ENCODE measurements around the gene CDH23. TPM values are rescaled to one million over a fixed set of nuclear protein-coding genes. Genes with fewer than 3 reads are reported as not detected.

CDH23 gene
- total RNA-seq, 3 donors from 2014 or later: 1.8 to 3.6 (median 3.0) TPM

DNA sequence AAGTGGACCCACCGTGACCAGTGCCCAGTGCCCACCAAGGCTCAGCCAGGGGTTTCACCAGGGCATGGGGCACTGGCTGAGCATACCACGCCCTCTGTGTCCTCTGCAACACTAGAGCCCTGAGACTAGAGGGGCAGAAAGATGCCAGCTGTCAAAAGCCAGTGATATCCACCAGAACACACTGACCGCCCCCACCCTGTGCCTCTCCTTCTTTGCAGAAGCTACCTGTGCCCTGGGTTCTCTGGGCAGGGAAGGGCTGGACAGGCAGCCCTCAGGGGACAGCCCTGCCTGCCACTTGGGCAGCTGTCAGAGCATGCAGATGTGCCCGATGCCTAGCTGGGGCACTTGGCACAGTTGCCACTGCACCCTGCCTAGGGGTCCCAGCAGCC, 376.1 kb downstream of the CDH23 start:
- Histone ChIP-seq H3K36me3 (ENCODE audit: low read depth) (no peaks in the 10 kb centered on the region), H3K4me3 (peak overlapping the region; percentile 65), H3K9me3 (no peaks in the 10 kb centered on the region), H3K4me1 (ENCODE audit: low read depth) (peaks cover 45% of the 10 kb centered on the region)
- intact Hi-C loops (cut with DNase I, micrococcal nuclease): loop anchor here in 1 of 2 donors (10.0 kb wide), 1 partner anchor 48 kb away; no protein-coding TSS in a partner anchor
- TF ChIP-seq, protein P1, sequence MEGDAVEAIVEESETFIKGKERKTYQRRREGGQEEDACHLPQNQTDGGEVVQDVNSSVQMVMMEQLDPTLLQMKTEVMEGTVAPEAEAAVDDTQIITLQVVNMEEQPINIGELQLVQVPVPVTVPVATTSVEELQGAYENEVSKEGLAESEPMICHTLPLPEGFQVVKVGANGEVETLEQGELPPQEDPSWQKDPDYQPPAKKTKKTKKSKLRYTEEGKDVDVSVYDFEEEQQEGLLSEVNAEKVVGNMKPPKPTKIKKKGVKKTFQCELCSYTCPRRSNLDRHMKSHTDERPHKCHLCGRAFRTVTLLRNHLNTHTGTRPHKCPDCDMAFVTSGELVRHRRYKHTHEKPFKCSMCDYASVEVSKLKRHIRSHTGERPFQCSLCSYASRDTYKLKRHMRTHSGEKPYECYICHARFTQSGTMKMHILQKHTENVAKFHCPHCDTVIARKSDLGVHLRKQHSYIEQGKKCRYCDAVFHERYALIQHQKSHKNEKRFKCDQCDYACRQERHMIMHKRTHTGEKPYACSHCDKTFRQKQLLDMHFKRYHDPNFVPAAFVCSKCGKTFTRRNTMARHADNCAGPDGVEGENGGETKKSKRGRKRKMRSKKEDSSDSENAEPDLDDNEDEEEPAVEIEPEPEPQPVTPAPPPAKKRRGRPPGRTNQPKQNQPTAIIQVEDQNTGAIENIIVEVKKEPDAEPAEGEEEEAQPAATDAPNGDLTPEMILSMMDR (IDR thresholded peaks at IDR 0.05): no peak
- ATAC-seq (peak; percentile 27), DNase-seq (no peak)

DNA sequence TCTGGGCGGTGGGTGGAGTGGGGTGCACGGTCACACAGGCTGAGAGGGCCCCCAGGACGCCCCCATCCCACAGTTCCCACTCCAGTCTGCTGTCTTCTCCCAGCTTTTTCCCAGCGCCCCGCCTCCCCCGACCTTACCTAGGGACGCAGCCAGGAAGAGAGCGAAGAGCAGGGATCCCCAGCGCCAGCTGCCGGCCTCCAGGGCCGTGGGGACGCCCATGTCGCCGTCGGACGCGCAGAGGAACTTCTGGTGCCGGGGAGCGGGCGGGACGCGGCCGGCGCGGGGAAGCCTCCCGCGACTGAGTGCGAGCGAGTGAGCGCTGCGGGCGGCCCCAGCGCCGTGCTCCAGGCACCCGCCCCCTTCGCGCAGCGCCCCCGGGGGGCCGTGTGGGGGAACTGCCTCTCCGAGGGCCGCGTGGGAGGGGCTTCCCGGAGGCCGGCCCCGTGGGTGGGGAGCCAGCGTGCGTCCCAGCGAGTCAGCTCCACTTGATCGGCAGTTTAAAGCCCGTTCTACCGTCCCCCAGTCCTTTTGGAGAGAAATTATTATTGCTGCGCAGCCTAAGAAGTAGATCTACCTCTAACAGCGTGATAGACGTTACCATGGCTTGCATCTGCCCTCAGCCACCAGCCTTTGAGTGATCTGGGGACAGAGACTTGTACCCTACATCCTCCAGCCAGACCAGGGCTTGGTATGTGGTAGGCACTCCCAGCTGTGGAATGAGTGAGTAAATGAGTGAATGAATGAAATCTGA, 376.7 kb downstream of the CDH23 start, which contains the start of gene VSIR:
Gene VSIR (minus strand): TSS at position 300 of the 751 bp plus-strand sequence. CDS start 81 bp downstream, at position 219.
- Histone ChIP-seq H3K4me3 (peak within 1 kb of the TSS; percentile 65), H3K36me3 (ENCODE audit: low read depth) (no peaks in the 10 kb centered on the region), H3K9me3 (no peaks in the 10 kb centered on the region), H3K4me1 (ENCODE audit: low read depth) (peaks cover 39% of the 10 kb centered on the region)
- ATAC-seq (peak; percentile 92), DNase-seq (peak; percentile 92 to 98 (median 94))
- TF ChIP-seq, protein P1 (IDR thresholded peaks at IDR 0.05): peak; percentile 97
- intact Hi-C loops (cut with DNase I, micrococcal nuclease): loop anchor here in 1 of 2 donors (10.0 kb wide), 1 partner anchor 49 kb away; no protein-coding TSS in a partner anchor

DNA sequence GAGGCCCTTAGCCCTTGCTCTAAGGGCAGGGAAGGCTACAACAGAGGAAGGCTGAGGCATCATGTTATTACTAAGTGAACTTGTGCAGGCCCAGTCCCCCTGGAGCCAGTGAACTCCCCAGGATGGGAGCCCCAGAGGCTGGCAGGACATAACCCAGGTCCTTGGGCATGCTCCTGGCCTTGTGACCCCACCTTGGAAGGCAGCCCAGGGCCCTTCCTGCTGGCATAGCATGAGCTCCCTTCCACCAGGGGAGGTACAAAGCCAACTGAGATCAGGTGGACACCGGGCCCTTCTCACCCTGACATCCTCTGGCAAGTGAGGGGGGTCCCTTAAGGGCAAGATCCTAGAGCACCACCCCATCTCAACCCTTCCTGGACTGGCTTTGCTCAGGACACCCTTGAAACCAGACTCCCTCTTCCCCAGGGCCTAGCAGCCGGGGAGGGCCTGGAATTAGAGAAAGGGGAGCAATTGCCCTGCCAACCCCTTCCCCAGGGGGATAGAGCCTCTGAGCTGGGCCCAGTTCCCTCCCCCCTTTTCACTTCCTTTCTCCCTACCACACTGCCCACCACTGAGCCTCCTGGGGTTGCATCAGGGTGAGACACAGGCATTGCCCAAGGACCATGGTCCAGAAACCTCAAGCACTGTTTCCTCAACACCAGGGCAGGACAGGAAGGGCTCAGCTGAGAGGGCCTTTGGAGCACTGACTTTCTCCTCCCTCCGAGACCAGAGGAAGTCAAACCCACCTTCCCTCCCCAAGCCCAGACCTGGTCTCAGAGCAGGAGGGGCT, 378.4 kb downstream of the CDH23 start:
- no peaks in the 10 kb centered on the region for H3K9me3 ChIP-seq
- no peak overlapping the region for H3K4me3 ChIP-seq
- H3K36me3 ChIP-seq (ENCODE audit: low read depth): no peaks in the 10 kb centered on the region
- TF ChIP-seq, protein P1 (IDR thresholded peaks at IDR 0.05): no peak
- DNase-seq: peak in 2 of 3 donors; percentile 41 to 60
- intact Hi-C loops (cut with DNase I, micrococcal nuclease): loop anchor here in 1 of 2 donors (10.0 kb wide), 1 partner anchor 50 kb away; no protein-coding TSS in a partner anchor
- H3K4me1 ChIP-seq (ENCODE audit: low read depth): peaks cover 28% of the 10 kb centered on the region
- ATAC-seq: no peak

DNA sequence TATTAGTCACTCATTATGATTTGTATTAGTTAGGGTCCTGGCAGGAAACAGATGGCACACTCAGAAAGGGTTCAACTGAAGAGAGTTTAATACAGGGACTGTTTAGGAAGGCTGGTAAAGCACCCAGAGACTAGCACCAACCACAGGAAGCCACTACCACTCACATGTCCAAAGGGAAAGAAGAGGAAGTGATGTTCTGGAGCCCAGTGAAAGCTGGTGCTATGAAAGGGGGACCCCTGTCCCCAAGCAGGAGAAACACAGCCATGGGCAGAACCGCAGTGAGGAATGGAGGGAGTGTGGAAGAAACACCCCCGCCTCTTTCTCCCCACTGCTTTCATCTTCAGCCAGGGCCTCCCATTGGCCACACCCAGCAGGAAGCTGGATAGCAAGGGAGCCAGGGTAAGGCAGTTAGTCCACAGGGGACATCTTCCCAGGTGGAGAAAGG, 379.8 kb downstream of the CDH23 start:
- H3K4me1 ChIP-seq (ENCODE audit: low read depth): peaks cover 20% of the 10 kb centered on the region
- intact Hi-C loops (cut with DNase I, micrococcal nuclease): loop anchor here in 1 of 2 donors (10.0 kb wide), 1 partner anchor 52 kb away; no protein-coding TSS in a partner anchor
- no peaks in the 10 kb centered on the region for H3K9me3 ChIP-seq
- H3K36me3 ChIP-seq (ENCODE audit: low read depth): no peaks in the 10 kb centered on the region
- peak in 2 of 3 donors; percentile 44 to 46 for DNase-seq
- TF ChIP-seq, protein P1 (IDR thresholded peaks at IDR 0.05): no peak
- H3K4me3 ChIP-seq: no peak overlapping the region
- no peak for ATAC-seq

DNA sequence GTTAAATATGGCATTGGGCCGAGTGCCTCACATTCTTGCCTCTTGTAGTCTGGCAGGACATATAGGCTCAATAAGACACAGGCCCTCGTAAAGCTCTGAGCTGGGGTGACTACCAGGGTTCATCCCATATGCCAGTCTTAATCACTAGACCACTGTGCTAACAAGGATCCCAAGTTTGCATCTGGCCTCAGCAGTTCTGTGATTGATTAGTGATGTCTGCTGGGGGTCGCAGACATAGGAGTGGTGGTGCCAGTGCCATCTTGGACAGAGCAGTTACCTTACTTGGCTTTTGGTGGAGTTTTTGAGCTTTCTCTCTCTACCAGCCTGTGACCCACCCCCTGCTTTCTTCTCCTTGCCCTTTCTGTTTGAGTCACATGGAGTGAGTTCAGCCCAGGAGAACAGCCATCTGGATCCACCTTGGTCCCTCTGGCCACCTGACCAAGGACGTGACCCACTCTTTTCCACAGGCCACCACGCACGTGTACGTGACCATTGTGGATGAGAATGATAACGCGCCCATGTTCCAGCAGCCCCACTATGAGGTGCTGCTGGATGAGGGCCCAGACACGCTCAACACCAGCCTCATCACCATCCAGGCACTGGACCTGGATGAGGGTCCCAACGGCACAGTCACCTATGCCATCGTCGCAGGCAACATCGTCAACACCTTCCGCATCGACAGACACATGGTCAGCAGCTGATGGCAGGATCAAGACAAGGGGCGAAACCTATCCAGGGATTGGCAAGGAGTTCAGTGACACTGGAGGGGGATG, 380.7 kb downstream of the CDH23 start:
- ATAC-seq (no peak), DNase-seq (peak in 2 of 3 donors; percentile 22 to 34)
- Histone ChIP-seq H3K4me3 (no peak overlapping the region), H3K9me3 (no peaks in the 10 kb centered on the region), H3K36me3 (ENCODE audit: low read depth) (no peaks in the 10 kb centered on the region), H3K4me1 (ENCODE audit: low read depth) (peaks cover 12% of the 10 kb centered on the region)
- TF ChIP-seq, protein P1 (IDR thresholded peaks at IDR 0.05): no peak
- intact Hi-C loops (cut with DNase I, micrococcal nuclease): loop anchor here in 1 of 2 donors (10.0 kb wide), 1 partner anchor 53 kb away; no protein-coding TSS in a partner anchor
